AG09319 (cell line): ENCODE results near the gene XRN1.
"Not testable (repeated sequence)": the region's sequence is repeated elsewhere in the genome, so short reads cannot be mapped to it uniquely, and the experiment has no call there.

Experiments
- DNase-seq: peaks from one replicate; pipeline ENCODE4 v3.0.0-alpha.2; 2010; ENCODE audit warnings: low read depth; ENCODE audit errors: extremely low read depth
- CTCF ChIP-seq: IDR thresholded peaks from 2 replicates; pipeline ENCODE4 v1.5.1; 2011; ENCODE audit warnings: low read depth, mild to moderate bottlenecking, inconsistent platforms, low read length, moderate library complexity

Gene XRN1

GRCh38 chr3:142354076-142354475 lies 93.8 kb downstream of the XRN1 start:
- no peak for DNase-seq
- no peak for TF ChIP-seq CTCF

- no peak for DNase-seq
- no peak for TF ChIP-seq CTCF
Measured at GRCh38 chr3:142353571-142353970, 94.3 kb downstream of the XRN1 start.

- DNase-seq, result not testable (repeated sequence)
Measured at GRCh38 chr3:142352698-142353097, 95.1 kb downstream of the XRN1 start.

- DNase-seq, result no peak
- no peak for TF ChIP-seq CTCF
Measured at GRCh38 chr3:142348460-142348859, 99.4 kb downstream of the XRN1 start.

- no peak for DNase-seq
- TF ChIP-seq CTCF, result no peak
Measured at GRCh38 chr3:142337994-142338393, 109.8 kb downstream of the XRN1 start.

- no peak for DNase-seq
- TF ChIP-seq CTCF, result no peak
Measured at GRCh38 chr3:142332390-142332789, 115.4 kb downstream of the XRN1 start.

GRCh38 chr3:142324275-142324953 lies 123.4 kb downstream of the XRN1 start:
- DNase-seq, result not testable (repeated sequence)

- no peak for TF ChIP-seq CTCF
- DNase-seq, result no peak
Measured at GRCh38 chr3:142319912-142320311, 127.9 kb downstream of the XRN1 start.
